ENCODE results near the gene FZD10. TPM values are rescaled to one million over a fixed set of nuclear protein-coding genes. Genes with fewer than 3 reads are reported as not detected.

FZD10 gene
- total RNA-seq, 4 donors from 2014 or later, result 1.2 to 4.7 (median 2.5) TPM

GRCh38 chr12:130137040-130138018, 24.9 kb upstream of the FZD10 start:
- TF ChIP-seq CTCF (IDR thresholded peaks at IDR 0.05) (no peak), POLR2A (IDR thresholded peaks at IDR 0.05) (no peak)
- WGBS, 2 donors, result 53 to 55% methylated on average over 26 of the region's 26 CpGs
- Histone ChIP-seq H3K36me3 (no peaks in the 10 kb centered on the region), H3K27me3 (no peaks in the 10 kb centered on the region), H3K27ac (no peak overlapping the region), H3K4me3 (replicated peaks in 1 of 3) (no peak overlapping the region), H3K9me3 (no peaks in the 10 kb centered on the region), H3K4me1 (no peaks in the 10 kb centered on the region)
- intact Hi-C loops (cut with DNase I), result no loop called here
- DNase-seq, result no peak

GRCh38 chr12:130138478-130138877, 23.8 kb upstream of the FZD10 start:
- Histone ChIP-seq H3K9me3 (no peaks in the 10 kb centered on the region), H3K27me3 (no peaks in the 10 kb centered on the region), H3K27ac (no peak overlapping the region), H3K4me1 (no peaks in the 10 kb centered on the region), H3K36me3 (no peaks in the 10 kb centered on the region), H3K4me3 (replicated peaks in 1 of 3) (no peak overlapping the region)
- WGBS, 2 donors, result 88 to 92% methylated on average over 20 of the region's 20 CpGs
- intact Hi-C loops (cut with DNase I), result no loop called here
- no peak for TF ChIP-seq POLR2A (IDR thresholded peaks at IDR 0.05)
- no peak for TF ChIP-seq CTCF (IDR thresholded peaks at IDR 0.05)
- no peak for DNase-seq

DNA sequence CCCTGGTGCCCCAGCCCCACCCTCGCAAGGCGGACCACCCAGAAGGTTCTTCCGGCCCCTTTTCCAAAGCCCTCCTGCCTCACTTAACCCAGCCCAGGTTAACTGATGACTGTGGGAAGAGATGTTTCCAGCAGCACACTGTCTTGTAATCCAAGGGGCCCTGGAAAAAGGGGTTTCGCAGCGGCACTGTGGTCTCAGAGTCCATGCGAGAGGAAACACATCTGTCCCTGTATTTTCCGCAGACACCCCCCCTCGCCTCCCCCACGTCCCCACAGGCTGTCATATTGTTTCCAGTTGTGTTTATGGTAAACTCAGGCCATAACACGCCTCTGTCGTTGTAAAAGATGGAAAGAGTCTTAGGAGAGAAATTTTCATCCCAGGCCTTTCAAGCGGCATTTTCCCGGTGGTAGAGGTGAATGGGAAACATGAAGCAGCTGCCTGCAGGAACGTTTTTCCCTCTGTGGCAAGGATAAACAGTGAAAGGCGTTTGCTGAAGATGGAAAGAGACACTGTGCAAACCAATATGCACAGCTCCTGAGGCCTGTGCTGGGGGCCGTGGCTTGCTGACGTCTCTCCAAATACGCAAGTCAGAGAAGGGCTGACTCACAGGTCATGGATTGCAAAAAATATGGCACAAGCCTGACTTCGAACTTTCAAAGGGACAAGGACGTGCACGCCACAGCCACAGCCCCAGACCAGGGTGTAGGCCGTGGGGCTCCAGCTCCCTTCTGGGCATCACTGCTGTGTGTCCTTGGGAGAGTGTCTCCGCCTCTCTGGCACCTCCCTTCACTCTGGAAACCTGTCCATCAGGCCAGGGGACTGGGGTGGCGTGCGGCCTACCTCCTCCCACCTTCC, 22.5 kb upstream of the FZD10 start:
- 75 to 80% methylated on average over 23 to 24 of the region's 25 CpGs for WGBS, 2 donors
- Histone ChIP-seq H3K4me3 (replicated peaks in 1 of 3) (no peak overlapping the region), H3K9me3 (no peaks in the 10 kb centered on the region), H3K27me3 (no peaks in the 10 kb centered on the region), H3K4me1 (no peaks in the 10 kb centered on the region), H3K27ac (no peak overlapping the region), H3K36me3 (no peaks in the 10 kb centered on the region)
- no peak for DNase-seq
- TF ChIP-seq POLR2A (IDR thresholded peaks at IDR 0.05), result no peak
- no peak for TF ChIP-seq CTCF (IDR thresholded peaks at IDR 0.05)
- intact Hi-C loops (cut with DNase I), result no loop called here

DNA sequence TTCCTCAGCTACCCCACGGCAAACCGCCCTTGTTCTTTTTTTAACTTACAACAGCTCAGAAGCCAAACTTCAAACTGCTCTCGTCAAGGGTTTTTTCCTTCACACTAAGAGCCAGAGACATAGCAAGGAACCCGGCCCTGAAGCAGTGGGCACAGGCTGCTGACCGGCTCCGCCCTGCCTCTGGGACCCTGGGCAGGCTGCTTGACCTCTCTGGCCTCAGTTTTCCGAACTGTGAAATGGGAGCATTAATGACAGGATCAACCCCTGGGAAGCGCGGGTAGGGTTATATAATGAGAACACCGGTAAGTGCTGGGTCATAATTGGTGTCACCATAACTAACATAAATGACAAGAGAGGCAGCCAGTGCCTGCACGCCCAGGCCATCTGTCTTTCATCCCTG, 21.2 kb upstream of the FZD10 start:
- intact Hi-C loops (cut with DNase I), result no loop called here
- TF ChIP-seq CTCF (IDR thresholded peaks at IDR 0.05) (no peak), POLR2A (IDR thresholded peaks at IDR 0.05) (no peak)
- Histone ChIP-seq H3K27me3 (no peaks in the 10 kb centered on the region), H3K9me3 (no peaks in the 10 kb centered on the region), H3K27ac (no peak overlapping the region), H3K36me3 (no peaks in the 10 kb centered on the region), H3K4me3 (replicated peaks in 1 of 3) (no peak overlapping the region), H3K4me1 (no peaks in the 10 kb centered on the region)
- 77 to 79% methylated on average over 11 of the region's 11 CpGs for WGBS, 2 donors
- DNase-seq, result no peak

Data from thyroid gland (tissue), 4 donors.